HCT116 (cell line): Measurements from ENCODE around the gene SMTN. TPM values are rescaled to one million over a fixed set of nuclear protein-coding genes. Genes with fewer than 3 reads are reported as not detected.
A peak's percentile ranks its signal among the peaks of the same experiment; 100 is the strongest.

ENCODE experiments used
- ATAC-seq: fragments of 200-7000 bp; cut with Tn5 transposase; 2 replicates; pipeline ENCODE4 v1.9.1; 2020; ENCODE audit warnings: mild to moderate bottlenecking, moderate library complexity
- BruUV-seq: library from RNA; stranded (reverse); fragments of 400-500 nt; replicated peaks from 2 replicates; lab custom pipeline; 2021; lab: Mats Ljungman, UMichigan
- CTCF ChIA-PET: fragments of 300-600 bp; sonication (Branson Sonifier 250); formaldehyde crosslinking; loops from one replicate; lab custom pipeline; 2021; ENCODE audit warnings: antibody characterized with exemption; lab: Charles Lee
- POLR2A ChIA-PET: fragments of 300-600, 350-600 bp; sonication (Branson Sonifier 250); formaldehyde crosslinking; loops from one replicate; lab custom pipeline; 2021; ENCODE audit warnings: antibody characterized with exemption; lab: Charles Lee
- RAD21 ChIA-PET, 2 experiments: fragments of 300-600 bp; sonication (Branson Sonifier 250); formaldehyde crosslinking; loops; one replicate each; lab custom pipeline; 2023; ENCODE audit warnings: low total read pairs in 2 of 2; ENCODE audit not compliant: uncharacterized antibody in 2 of 2, unreplicated experiment in 2 of 2, low non-redundant PET in 1 of 2; lab: Charles Lee
- DNase-seq: peaks from one replicate; pipeline ENCODE4 v3.0.0-alpha.2; 2010; ENCODE audit warnings: low read depth, low spot score
- H2AFZ ChIP-seq: fragments of 200-600 bp; shearing (Covaris generic), sonication (generic); 2 replicates; pipeline ENCODE4 v1.6.1; 2017; ENCODE audit warnings: low read depth, mixed run types, mixed read lengths, antibody characterized with exemption, low read length; ENCODE audit not compliant: poor library complexity, severe bottlenecking
- H3K27ac ChIP-seq: 2 replicates; pipeline ENCODE4 v1.5.1; 2012; ENCODE audit warnings: low read depth, low read length
- H3K27me3 ChIP-seq: fragments of 200-600 bp; sonication (generic); 2 replicates; pipeline ENCODE4 v1.6.1; 2016; ENCODE audit warnings: mixed run types, low read length, mixed read lengths; ENCODE audit not compliant: insufficient read depth
- H3K36me3 ChIP-seq, 2 experiments: fragments of 200-500 bp in 1 of 2; fragments of 200-600 bp in 1 of 2; sonication (Bioruptor generic) in 1 of 2; sonication (generic) in 1 of 2; 2 replicates each; pipeline versions ENCODE4 v1.5.1 to v1.6.1; 2014 to 2016; ENCODE audit warnings: low read length in 2 of 2, inconsistent platforms in 1 of 2, mixed read lengths in 1 of 2, mixed run types in 1 of 2; ENCODE audit not compliant: insufficient read depth in 2 of 2, control insufficient read depth in 1 of 2
- H3K4me1 ChIP-seq, 2 experiments: fragments of 200-600 bp in 1 of 2; sonication (generic) in 1 of 2; 2 replicates each; pipeline versions ENCODE4 v1.5.1 to v1.6.1; 2012 to 2017; ENCODE audit warnings: low read length in 2 of 2, inconsistent platforms in 1 of 2, mild to moderate bottlenecking in 1 of 2, mixed read lengths in 1 of 2, mixed run types in 1 of 2, moderate library complexity in 1 of 2; ENCODE audit not compliant: insufficient read depth in 2 of 2, control insufficient read depth in 1 of 2
- H3K4me2 ChIP-seq: fragments of 200-600 bp; sonication (generic); 2 replicates; pipeline ENCODE4 v1.6.1; 2017; ENCODE audit warnings: mixed run types, low read length, mixed read lengths
- H3K4me3 ChIP-seq, 2 experiments: fragments of 200-600 bp in 1 of 2; sonication (generic) in 1 of 2; replicated peaks in 1 of 2; 2 replicates each; pipeline ENCODE4 v1.5.1; 2011 to 2016; ENCODE audit warnings: low read length in 2 of 2, control low read depth in 1 of 2, low read depth in 1 of 2, mild to moderate bottlenecking in 1 of 2, mixed read lengths in 1 of 2, mixed run types in 1 of 2
- H3K79me2 ChIP-seq: fragments of 200-600 bp; sonication (generic); 2 replicates; pipeline ENCODE4 v1.6.1; 2017; ENCODE audit warnings: mild to moderate bottlenecking, mixed run types, low read length, moderate library complexity, mixed read lengths; ENCODE audit not compliant: insufficient read depth
- H3K9ac ChIP-seq: fragments of 200-600 bp; sonication (generic); 2 replicates; pipeline ENCODE4 v1.6.1; 2016; ENCODE audit warnings: low read length, mixed read lengths
- H3K9me2 ChIP-seq: fragments of 200-600 bp; sonication (generic), shearing (Covaris generic); 2 replicates; pipeline ENCODE4 v1.6.1; 2017; ENCODE audit warnings: mixed run types, mild to moderate bottlenecking, moderate library complexity; ENCODE audit not compliant: insufficient read depth
- H3K9me3 ChIP-seq, 2 experiments: fragments of 200-500 bp in 1 of 2; fragments of 200-600 bp in 1 of 2; sonication (Bioruptor generic) in 1 of 2; sonication (generic) in 1 of 2; 2 replicates each; pipeline ENCODE4 v1.6.1; 2014 to 2017; ENCODE audit warnings: low read length in 2 of 2, mixed read lengths in 2 of 2, inconsistent platforms in 1 of 2, low read depth in 1 of 2, mild to moderate bottlenecking in 1 of 2, mixed run types in 1 of 2, moderate library complexity in 1 of 2; ENCODE audit not compliant: control insufficient read depth in 1 of 2, insufficient read depth in 1 of 2
- H4K20me1 ChIP-seq: fragments of 200-600 bp; sonication (generic), shearing (Covaris generic); 2 replicates; pipeline ENCODE4 v1.6.1; 2017; ENCODE audit warnings: mixed run types, mild to moderate bottlenecking, moderate library complexity; ENCODE audit not compliant: insufficient read depth
- ATF3 ChIP-seq: IDR thresholded peaks from 2 replicates; pipeline ENCODE4 v1.6.1; 2012
- CBX3 ChIP-seq: IDR thresholded peaks from 2 replicates; pipeline ENCODE4 v1.6.1; 2012; ENCODE audit warnings: low read depth
- CEBPB ChIP-seq: IDR thresholded peaks from 2 replicates; pipeline ENCODE4 v1.6.1; 2012; ENCODE audit warnings: low read depth
- CTCF ChIP-seq, 3 experiments: fragments of 200-600 bp in 1 of 3; sonication (generic) in 1 of 3; IDR thresholded peaks in 2 of 3; conservative IDR thresholded peaks in 1 of 3; 2 replicates each; pipeline ENCODE4 v1.5.1; 2012 to 2017; ENCODE audit warnings: low read depth in 2 of 3, low read length in 2 of 3, antibody characterized with exemption in 1 of 3, borderline replicate concordance in 1 of 3, control low read depth in 1 of 3, mild to moderate bottlenecking in 1 of 3, mixed read lengths in 1 of 3, mixed run types in 1 of 3, moderate library complexity in 1 of 3; ENCODE audit not compliant: insufficient read depth in 1 of 3
- EGR1 ChIP-seq: IDR thresholded peaks from 2 replicates; pipeline ENCODE4 v1.6.1; 2012; ENCODE audit warnings: low read depth
- ELF1 ChIP-seq: IDR thresholded peaks from 2 replicates; pipeline ENCODE4 v1.6.1; 2012; ENCODE audit warnings: low read depth, borderline replicate concordance
- EZH2 ChIP-seq: fragments of 200-600 bp; sonication (generic); IDR thresholded peaks from 2 replicates; pipeline ENCODE4 v1.6.1; 2017; ENCODE audit warnings: antibody characterized with exemption, mixed run types
- EZH2phosphoT487 ChIP-seq: fragments of 200-600 bp; IDR thresholded peaks from 2 replicates; pipeline ENCODE4 v1.6.1; 2018; ENCODE audit warnings: antibody characterized with exemption, borderline replicate concordance
- JUND ChIP-seq: IDR thresholded peaks from 2 replicates; pipeline ENCODE4 v1.6.1; 2012
- MAX ChIP-seq: IDR thresholded peaks from 2 replicates; pipeline ENCODE4 v1.6.1; 2012
- POLR2A ChIP-seq: IDR thresholded peaks from 2 replicates; pipeline ENCODE4 v1.7.0; 2011; ENCODE audit warnings: borderline replicate concordance; ENCODE audit not compliant: insufficient read depth, insufficient read length; ENCODE audit errors: extremely low read depth
- RAD21 ChIP-seq: IDR thresholded peaks from 2 replicates; pipeline ENCODE4 v1.6.1; 2012; ENCODE audit warnings: low read depth, mild to moderate bottlenecking
- REST ChIP-seq: IDR thresholded peaks from 2 replicates; pipeline ENCODE4 v1.6.1; 2012; ENCODE audit warnings: low read depth
- SP1 ChIP-seq: IDR thresholded peaks from 2 replicates; pipeline ENCODE4 v1.6.1; 2012; ENCODE audit warnings: low read depth
- SRF ChIP-seq: IDR thresholded peaks from 2 replicates; pipeline ENCODE4 v1.6.1; 2012; ENCODE audit warnings: low read depth
- ZFX ChIP-seq: fragments of 450-650 bp; IDR thresholded peaks from 2 replicates; pipeline ENCODE4 v1.6.1; 2017
- intact Hi-C: fragments of 100-400 bp; cut with micrococcal nuclease; formaldehyde crosslinking; loops from 2 replicates; pipeline ENCODE4 v1.10.0; 2022
- total RNA-seq: library from RNA; stranded (reverse); gene quantifications from one replicate; pipeline ENCODE4 v1.2.1, GENCODE V29; 2021; ENCODE audit not compliant: unreplicated experiment

SMTN gene
- total RNA-seq, 1 experiment from 2014 or later: 148 TPM

- Histone ChIP-seq H3K9me3 (no peaks in the 10 kb centered on the region), H3K79me2 (peaks cover 54% of the 10 kb centered on the region), H3K4me1 (peaks cover 25 to 60% of the 10 kb centered on the region in 2 experiments)
- no peak for DNase-seq
- POLR2A ChIA-PET: interaction anchor here (1.2 to 7.6 kb wide), 4 partner anchors 10 to 116 kb away, joined by 4 to 86 read pairs (median 8); partner anchors contain the start of genes MORC2, SELENOM and TUG1
- TF ChIP-seq EGR1 (no peak), EZH2phosphoT487 (no peak), CEBPB (no peak), RAD21 (no peak), SRF (no peak), CBX3 (no peak), ATF3 (no peak), SP1 (no peak), JUND (no peak), POLR2A (no peak), REST (no peak), EZH2 (no peak), MAX (no peak), CTCF (IDR thresholded peaks at IDR 0.05 in 2 of 3, conservative IDR thresholded peaks at IDR 0.05 in 1 of 3; ENCODE audit: borderline replicate concordance in 1 of 3, insufficient read depth in 1 of 3, low read depth in 2 of 3, low read length in 2 of 3) (no peak), ELF1 (no peak), ZFX (no peak)
- TF ChIP-seq, all 23 proteins: peak for 0
- no peak overlapping the region for H2AFZ ChIP-seq
- peak overlapping the region; percentile 94 for H3K27ac ChIP-seq
- no peaks in the 10 kb centered on the region for H3K27me3 ChIP-seq
- peak overlapping the region; percentile 85 for H3K4me2 ChIP-seq
- ChIA-PET RAD21 (interaction anchor here (0.6 to 1.0 kb wide), 2 partner anchors 135 to 140 kb away, joined by 3 to 4 read pairs; no protein-coding TSS in a partner anchor), CTCF (interaction anchor here (0.6 to 5.1 kb wide), 14 partner anchors 9 to 707 kb away, joined by 3 to 25 read pairs (median 5); partner anchors contain the start of genes SELENOM and TUG1)
- peaks cover 19 to 21% of the 10 kb centered on the region in 2 experiments; a peak in 3 of 4 replicates for H3K36me3 ChIP-seq
- intact Hi-C loops: loop anchor here (1.0 to 10.0 kb wide), 4 partner anchors 137 to 661 kb away; partner anchors contain the start of gene MTFP1
- ATAC-seq: no peak
- peak overlapping the region; percentile 78 to 80 for H3K4me3 ChIP-seq
- no peaks in the 10 kb centered on the region for H4K20me1 ChIP-seq
- no peaks in the 10 kb centered on the region for H3K9me2 ChIP-seq
- no TSS peak for BruUV-seq
- H3K9ac ChIP-seq: peak overlapping the region; percentile 92
Measured at GRCh38 chr22:31085493-31085824, 4.3 kb downstream of the SMTN start.
